LNCAP (cell line): ENCODE data around the gene ARID5B.

Experiments
- CTCF ChIP-seq: fragments of 450-650 bp; IDR thresholded peaks from 2 replicates; pipeline ENCODE4 v1.5.1; 2017; ENCODE audit warnings: mild to moderate bottlenecking

ARID5B gene

GRCh38 chr10:62088786-62089185 lies 187.3 kb downstream of the ARID5B start:
- TF ChIP-seq CTCF = no peak

GRCh38 chr10:62092301-62093030 lies 191.0 kb downstream of the ARID5B start:
- no peak for TF ChIP-seq CTCF

- TF ChIP-seq CTCF = no peak
Measured at GRCh38 chr10:62093863-62094291, 192.4 kb downstream of the ARID5B start.

GRCh38 chr10:62095181-62096122 lies 194.0 kb downstream of the ARID5B start:
- TF ChIP-seq CTCF = no peak

- TF ChIP-seq CTCF = no peak
Measured at GRCh38 chr10:62096256-62096933, 194.9 kb downstream of the ARID5B start.

- TF ChIP-seq CTCF = no peak
Measured at GRCh38 chr10:62098278-62099121, 197.0 kb downstream of the ARID5B start.
